GDM1 (cell line): ENCODE measurements around the gene DIRAS3.
"Not testable (repeated sequence)": the region's sequence is repeated elsewhere in the genome, so short reads cannot be mapped to it uniquely, and the experiment has no call there.

Experiments used
- DNase-seq: peaks from one replicate; lab custom pipeline; 2025; lab: John Stamatoyannopoulos, UW

The DIRAS3 gene

DNA sequence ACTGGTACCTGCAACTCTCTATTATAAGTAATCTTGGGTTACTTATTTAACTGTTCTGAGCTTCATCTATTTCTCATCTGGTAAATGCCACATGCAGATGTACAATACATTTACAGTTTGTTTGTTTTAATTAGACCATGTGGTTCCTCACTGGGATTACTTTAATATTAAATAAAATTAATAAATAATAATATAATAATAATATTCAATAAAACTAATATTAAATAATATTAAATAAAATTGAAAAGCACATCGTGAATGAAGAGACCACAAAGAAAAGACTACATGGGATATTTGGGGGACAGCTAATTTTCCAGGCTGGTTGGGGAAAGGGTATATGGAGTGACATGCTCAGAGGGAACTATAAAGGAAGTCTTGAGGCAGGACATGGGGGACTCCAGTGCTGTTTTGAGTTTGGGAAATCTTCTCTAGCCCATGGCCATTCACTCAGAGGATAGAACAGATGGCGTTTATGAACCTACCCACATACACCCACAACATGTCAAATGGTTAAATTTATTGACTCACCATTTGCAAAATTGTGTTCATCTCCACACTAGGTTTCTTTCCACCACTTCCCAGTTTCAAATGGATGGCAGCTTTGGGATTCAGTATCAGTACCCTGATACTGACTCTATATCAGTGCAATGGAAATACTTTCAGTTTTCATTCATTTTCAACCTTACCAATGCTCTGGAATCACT, 25.6 kb downstream of the DIRAS3 start:
- DNase-seq = no peak

GRCh38 chr1:68016381-68016780, 34.0 kb downstream of the DIRAS3 start:
- no peak for DNase-seq

DNA sequence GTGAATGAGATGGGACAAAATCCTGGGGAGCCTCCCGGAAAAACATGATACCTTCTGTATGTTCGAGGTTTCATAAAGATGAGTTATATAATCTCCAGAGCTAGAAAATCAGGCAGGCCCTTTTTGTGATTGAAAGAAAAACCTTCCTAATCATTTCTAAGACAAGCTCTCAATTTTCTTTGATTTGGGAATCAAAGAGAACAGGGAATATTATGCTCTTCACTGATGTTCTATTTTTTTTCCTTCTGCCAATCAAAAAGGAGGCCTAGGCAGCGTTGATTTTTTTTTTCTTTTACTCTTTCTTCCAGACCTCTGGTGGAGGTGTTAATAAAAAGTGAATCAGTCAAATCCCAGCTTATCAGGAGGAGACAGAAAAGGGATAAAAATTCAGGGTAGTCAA, 34.5 kb downstream of the DIRAS3 start:
- DNase-seq = no peak

DNA sequence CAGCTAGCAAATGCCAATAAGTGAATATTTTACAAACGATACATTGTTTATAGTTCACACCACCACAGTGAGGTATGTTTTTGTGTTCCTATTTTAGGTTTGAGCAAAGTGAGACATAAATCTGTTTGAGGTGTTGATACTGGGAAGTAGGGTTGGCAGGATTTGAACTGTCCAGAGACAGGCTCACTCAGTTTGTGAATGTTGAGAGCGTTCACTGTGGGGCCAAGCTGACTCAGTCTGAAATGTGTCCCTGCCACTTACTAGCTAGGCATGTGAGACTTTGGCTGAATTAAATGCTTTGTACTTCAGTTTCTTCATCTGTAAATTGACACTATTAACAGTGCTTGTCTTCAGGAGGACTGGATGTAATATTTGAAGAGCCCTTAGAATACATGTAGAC, 35.1 kb downstream of the DIRAS3 start:
- DNase-seq = no peak

DNA sequence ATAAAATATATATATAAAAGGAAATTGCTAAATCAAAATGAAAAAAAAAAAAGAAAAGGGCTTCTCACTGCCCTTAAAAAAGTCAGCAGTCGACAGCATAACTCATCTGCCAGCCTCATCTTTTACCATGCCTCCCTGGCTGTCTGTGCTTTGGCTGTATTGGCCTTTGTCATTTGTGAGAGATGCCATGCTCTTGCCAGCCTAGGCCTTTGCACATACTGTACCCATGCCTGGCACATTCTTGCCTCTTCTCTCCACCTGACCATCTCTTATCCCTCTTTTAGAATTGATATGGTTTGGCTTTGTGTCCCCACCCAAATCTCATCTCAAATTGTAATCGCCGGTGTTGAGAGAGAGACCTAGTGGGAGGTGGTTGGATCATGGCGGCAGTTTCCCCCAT, 37.1 kb downstream of the DIRAS3 start:
- no peak for DNase-seq

GRCh38 chr1:68011657-68012375, 38.6 kb downstream of the DIRAS3 start:
- DNase-seq = no peak

- no peak for DNase-seq
Measured at GRCh38 chr1:68010543-68010942, 39.9 kb downstream of the DIRAS3 start.

- no peak for DNase-seq
Measured at GRCh38 chr1:68010090-68010489, 40.3 kb downstream of the DIRAS3 start.

- not testable (repeated sequence) for DNase-seq
Measured at GRCh38 chr1:68003626-68004025, 46.8 kb downstream of the DIRAS3 start.

DNA sequence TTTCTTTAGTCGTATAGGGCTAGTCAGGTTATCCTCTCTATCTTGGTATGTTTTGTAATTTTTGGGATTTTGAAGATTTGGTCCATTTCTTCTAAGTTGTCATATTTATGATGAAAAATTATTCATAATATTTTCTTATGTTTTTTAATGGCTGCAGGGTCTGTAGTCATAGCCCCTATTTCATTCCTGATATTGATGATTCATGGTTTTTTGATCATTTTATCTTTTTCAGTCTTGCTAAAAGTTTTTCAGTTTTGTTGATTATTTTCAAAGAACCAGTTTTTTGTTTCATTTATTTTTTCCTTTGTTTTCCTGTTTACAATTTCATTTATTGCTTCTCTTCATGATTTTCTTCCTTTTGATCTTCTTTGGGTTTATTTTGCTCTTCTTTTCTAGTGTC, 50.2 kb downstream of the DIRAS3 start:
- no peak for DNase-seq

DNA sequence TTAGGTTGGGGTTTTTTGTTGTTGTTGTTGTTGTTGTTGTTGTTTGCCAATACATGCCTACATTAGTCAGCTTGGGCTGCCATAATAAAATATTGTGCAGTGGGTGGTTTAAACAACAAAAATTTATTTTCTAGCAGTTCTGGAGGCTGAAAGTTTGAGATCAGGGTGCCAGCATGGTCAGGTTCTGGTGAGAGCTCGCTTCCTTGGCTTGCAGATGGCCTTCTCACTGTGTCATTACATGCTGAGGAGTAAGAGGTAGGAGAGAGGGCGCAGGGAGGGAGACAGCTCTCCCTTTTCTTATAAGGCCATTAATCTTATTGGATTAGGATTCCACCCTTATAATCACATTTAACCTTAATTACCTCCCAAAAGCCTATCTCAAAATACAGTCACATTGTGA, 52.7 kb downstream of the DIRAS3 start:
- DNase-seq = no peak
